Dendritic cell treated with granulocyte-macrophage colony-stimulating factor and Interleukin-4, amounts not matched to agents 40 ng/mL and 50 ng/mL, for 4 days (primary cell): ENCODE data around the gene PROP1.
"Not testable (repeated sequence)": the region's sequence is repeated elsewhere in the genome, so short reads cannot be mapped to it uniquely, and the experiment has no call there.

Source experiments
- H3K27ac Mint-ChIP-seq: one replicate; pipeline ENCODE4 v1.8.0; 2022; ENCODE audit warnings: mild to moderate bottlenecking, mixed read lengths
- H3K27me3 Mint-ChIP-seq: one replicate; pipeline ENCODE4 v1.8.0; 2022; ENCODE audit warnings: mild to moderate bottlenecking, mixed read lengths
- H3K36me3 Mint-ChIP-seq: one replicate; pipeline ENCODE4 v1.8.0; 2022; ENCODE audit warnings: low read depth, mixed read lengths
- H3K4me1 Mint-ChIP-seq: one replicate; pipeline ENCODE4 v1.8.0; 2022; ENCODE audit warnings: low read depth, mixed read lengths
- H3K4me3 Mint-ChIP-seq: one replicate; pipeline ENCODE4 v1.8.0; 2022; ENCODE audit warnings: mild to moderate bottlenecking, moderate library complexity, mixed read lengths
- H3K9me3 Mint-ChIP-seq: one replicate; pipeline ENCODE4 v1.8.0; 2022; ENCODE audit warnings: mixed read lengths
- intact Hi-C: fragments of 100-400 bp; cut with micrococcal nuclease; formaldehyde crosslinking; loops from one replicate; pipeline ENCODE4 v1.15.0; 2022

The PROP1 gene

GRCh38 chr5:177988989-177989625, 6.9 kb downstream of the PROP1 start:
- H3K27ac Mint-ChIP-seq: no peak overlapping the region
- no peaks in the 10 kb centered on the region for H3K4me1 Mint-ChIP-seq
- intact Hi-C loops: no loop called here
- H3K9me3 Mint-ChIP-seq: no peaks in the 10 kb centered on the region
- H3K27me3 Mint-ChIP-seq: peaks cover 42% of the 10 kb centered on the region
- no peak overlapping the region for H3K4me3 Mint-ChIP-seq
- H3K36me3 Mint-ChIP-seq: no peaks in the 10 kb centered on the region

GRCh38 chr5:177987326-177987725, 8.7 kb downstream of the PROP1 start:
- H3K4me3 Mint-ChIP-seq: no peak overlapping the region
- no peaks in the 10 kb centered on the region for H3K9me3 Mint-ChIP-seq
- H3K27me3 Mint-ChIP-seq: peaks cover 60% of the 10 kb centered on the region
- intact Hi-C loops: no loop called here
- no peak overlapping the region for H3K27ac Mint-ChIP-seq
- H3K36me3 Mint-ChIP-seq: no peaks in the 10 kb centered on the region
- H3K4me1 Mint-ChIP-seq: no peaks in the 10 kb centered on the region

DNA sequence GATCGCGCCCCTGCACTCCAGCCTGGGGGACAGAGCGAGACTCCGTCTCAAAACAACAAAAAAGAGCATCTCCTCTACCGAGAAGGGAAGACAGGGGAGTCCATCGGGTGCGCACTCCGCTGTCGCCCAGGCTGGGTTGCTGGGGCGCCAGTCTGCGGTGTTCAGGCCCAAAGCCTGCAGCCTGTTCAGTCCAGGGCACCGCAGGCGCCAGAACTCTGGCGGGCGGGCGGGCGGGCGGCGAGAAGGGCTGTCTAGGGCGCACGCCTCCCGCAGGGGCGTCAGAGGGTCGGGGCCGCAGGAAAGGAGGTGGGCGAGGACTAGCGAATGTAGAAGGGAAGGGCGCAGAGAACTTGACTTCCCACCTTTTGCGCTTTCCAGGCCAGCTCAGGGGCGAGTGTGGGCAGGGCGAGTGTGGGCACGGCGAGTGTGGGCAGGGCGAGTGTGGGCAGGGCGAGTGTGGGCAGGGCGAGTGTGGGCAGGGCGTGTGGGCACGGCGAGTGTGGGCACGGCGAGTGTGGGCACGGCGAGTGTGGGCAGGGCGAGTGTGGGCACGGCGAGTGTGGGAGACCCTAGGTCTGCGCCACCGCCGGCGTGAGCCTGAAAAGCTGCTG, 10.5 kb downstream of the PROP1 start:
- intact Hi-C loops: no loop called here
- H3K36me3 Mint-ChIP-seq: no peaks in the 10 kb centered on the region
- H3K9me3 Mint-ChIP-seq: no peaks in the 10 kb centered on the region
- no peak overlapping the region for H3K4me3 Mint-ChIP-seq
- no peak overlapping the region for H3K27ac Mint-ChIP-seq
- H3K27me3 Mint-ChIP-seq: peaks cover 74% of the 10 kb centered on the region
- H3K4me1 Mint-ChIP-seq: no peaks in the 10 kb centered on the region

- Mint-ChIP-seq H3K36me3 (no peaks in the 10 kb centered on the region), H3K4me1 (no peaks in the 10 kb centered on the region), H3K27me3 (peaks cover 74% of the 10 kb centered on the region), H3K9me3 (no peaks in the 10 kb centered on the region), H3K27ac (no peak overlapping the region), H3K4me3 (no peak overlapping the region)
- intact Hi-C loops: no loop called here
Measured at GRCh38 chr5:177984584-177985206, 11.3 kb downstream of the PROP1 start.

DNA sequence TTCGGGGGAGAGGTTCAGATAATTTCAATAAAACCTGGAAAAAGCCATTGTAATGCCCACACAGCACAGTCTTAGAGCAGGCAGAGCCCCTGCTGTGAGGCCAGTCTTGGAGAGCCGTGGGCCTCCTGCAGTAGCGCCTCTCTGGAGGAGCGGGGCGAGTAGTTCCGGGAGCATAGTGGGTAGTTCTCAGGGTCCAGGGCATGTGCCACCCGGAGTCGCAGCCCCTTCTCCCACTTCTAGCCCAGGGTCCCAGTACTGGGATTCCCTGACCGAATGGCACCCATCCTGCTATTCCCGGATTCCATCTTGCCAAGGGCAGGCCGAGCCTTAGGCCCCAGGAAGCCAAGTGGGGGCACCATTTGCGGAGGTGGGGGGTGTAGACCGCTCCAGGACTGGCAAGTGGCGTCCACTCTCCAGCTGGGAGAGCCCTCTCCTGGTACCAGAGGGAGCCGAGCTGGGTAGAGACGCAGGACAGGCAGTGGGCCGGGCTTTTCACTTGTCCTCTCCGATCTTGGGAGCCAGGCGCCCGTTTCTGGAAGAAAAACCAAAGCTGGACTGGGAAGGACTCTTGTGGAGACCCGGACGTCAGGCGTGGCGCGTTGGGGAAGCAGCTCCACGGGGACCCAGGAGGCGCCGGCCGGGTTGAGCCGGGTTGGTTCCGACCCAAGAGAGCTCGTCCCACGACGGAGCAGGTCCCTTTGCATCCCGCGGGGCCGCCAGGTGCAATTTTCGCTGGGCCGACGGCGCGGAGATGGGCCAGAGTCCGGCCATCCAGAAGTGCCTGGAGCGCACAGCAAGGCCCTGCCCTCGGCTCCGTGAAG, 12.1 kb downstream of the PROP1 start:
- intact Hi-C loops: no loop called here

GRCh38 chr5:177982956-177983355, 13.1 kb downstream of the PROP1 start:
- Mint-ChIP-seq H3K36me3 (no peaks in the 10 kb centered on the region), H3K9me3 (no peaks in the 10 kb centered on the region), H3K4me1 (no peaks in the 10 kb centered on the region), H3K4me3 (no peak overlapping the region), H3K27ac (no peak overlapping the region), H3K27me3 (peaks cover 71% of the 10 kb centered on the region)
- intact Hi-C loops: no loop called here

More for the DNA sequence above, 12.1 kb downstream of the PROP1 start:
- Mint-ChIP-seq H3K27me3 (peaks cover 71% of the 10 kb centered on the region), H3K36me3 (no peaks in the 10 kb centered on the region), H3K4me1 (no peaks in the 10 kb centered on the region), H3K4me3 (no peak overlapping the region), H3K9me3 (no peaks in the 10 kb centered on the region), H3K27ac (no peak overlapping the region)

GRCh38 chr5:177982072-177982727, 13.8 kb downstream of the PROP1 start:
- H3K4me3 Mint-ChIP-seq: no peak overlapping the region
- peaks cover 64% of the 10 kb centered on the region for H3K27me3 Mint-ChIP-seq
- no peaks in the 10 kb centered on the region for H3K36me3 Mint-ChIP-seq
- no peaks in the 10 kb centered on the region for H3K9me3 Mint-ChIP-seq
- intact Hi-C loops: no loop called here
- H3K27ac Mint-ChIP-seq: no peak overlapping the region
- no peaks in the 10 kb centered on the region for H3K4me1 Mint-ChIP-seq

- Mint-ChIP-seq H3K9me3 (no peaks in the 10 kb centered on the region), H3K4me3 (no peak overlapping the region), H3K36me3 (no peaks in the 10 kb centered on the region), H3K4me1 (no peaks in the 10 kb centered on the region), H3K27me3 (peaks cover 59% of the 10 kb centered on the region), H3K27ac (no peak overlapping the region)
- intact Hi-C loops: no loop called here
Measured at GRCh38 chr5:177981296-177982071, 14.6 kb downstream of the PROP1 start.

DNA sequence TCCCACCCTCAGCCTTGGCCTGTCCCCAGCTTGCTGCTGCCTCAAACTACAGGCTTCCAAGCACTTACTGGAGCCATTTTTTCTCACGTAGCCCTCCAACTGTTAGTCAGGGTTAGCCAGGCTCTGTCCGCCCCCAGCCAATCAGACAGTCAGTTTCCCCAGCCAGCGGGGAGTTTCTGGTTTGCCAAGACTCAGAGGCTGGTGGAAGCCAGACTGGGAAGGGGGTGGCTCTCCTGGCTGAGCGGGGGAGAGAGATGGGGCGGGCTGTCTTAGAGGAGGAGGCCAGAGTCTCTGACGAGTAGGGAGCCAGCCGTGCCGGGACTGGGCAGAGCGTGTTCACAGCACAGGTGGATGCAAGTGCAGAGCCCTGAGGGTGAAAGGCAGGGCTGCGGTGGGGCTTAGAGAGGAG, 15.3 kb downstream of the PROP1 start:
- Mint-ChIP-seq H3K27me3 (peaks cover 52% of the 10 kb centered on the region), H3K4me3 (no peak overlapping the region), H3K4me1 (no peaks in the 10 kb centered on the region), H3K36me3 (no peaks in the 10 kb centered on the region), H3K9me3 (no peaks in the 10 kb centered on the region), H3K27ac (no peak overlapping the region)
- intact Hi-C loops: no loop called here

- H3K4me3 Mint-ChIP-seq, intact Hi-C loops, H3K9me3 Mint-ChIP-seq, H3K4me1 Mint-ChIP-seq, H3K27ac Mint-ChIP-seq, H3K36me3 Mint-ChIP-seq: not testable (repeated sequence)
- peaks cover 22% of the 10 kb centered on the region for H3K27me3 Mint-ChIP-seq
Measured at GRCh38 chr5:177977600-177977999, 18.4 kb downstream of the PROP1 start.

DNA sequence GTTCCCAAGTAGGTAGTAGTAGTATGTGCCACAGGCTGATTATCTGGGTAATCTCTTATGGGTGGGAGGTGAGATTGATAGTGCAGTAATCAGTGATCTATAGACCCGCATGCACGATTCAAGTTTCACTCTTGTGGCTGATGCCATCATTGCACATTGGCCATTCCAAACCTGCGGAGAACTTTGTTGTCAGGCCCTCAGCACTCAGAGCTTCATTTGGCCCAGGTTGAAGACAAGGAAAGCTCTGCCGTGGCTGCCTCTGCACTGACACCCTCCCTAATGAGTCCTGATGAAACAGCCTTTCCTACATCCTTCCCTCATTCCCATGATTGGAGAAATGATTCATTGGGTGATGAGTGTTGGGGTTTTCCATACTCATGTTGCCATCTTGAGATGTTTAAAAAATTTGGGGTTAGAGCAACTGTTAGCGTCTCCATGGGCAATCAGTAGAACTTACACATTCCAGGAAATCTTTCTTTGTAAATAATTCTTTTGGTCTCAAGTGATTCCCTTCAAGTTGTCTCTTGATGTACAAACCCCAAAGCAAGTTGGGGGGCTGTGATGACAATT, 22.9 kb downstream of the PROP1 start:
- H3K27me3 Mint-ChIP-seq: peaks cover 22% of the 10 kb centered on the region
- no peak overlapping the region for H3K4me3 Mint-ChIP-seq
- H3K9me3 Mint-ChIP-seq: no peaks in the 10 kb centered on the region
- intact Hi-C loops: no loop called here
- H3K27ac Mint-ChIP-seq: no peak overlapping the region
- no peaks in the 10 kb centered on the region for H3K4me1 Mint-ChIP-seq
- H3K36me3 Mint-ChIP-seq: no peaks in the 10 kb centered on the region

- no peaks in the 10 kb centered on the region for H3K36me3 Mint-ChIP-seq
- no peak overlapping the region for H3K27ac Mint-ChIP-seq
- no peaks in the 10 kb centered on the region for H3K4me1 Mint-ChIP-seq
- no peaks in the 10 kb centered on the region for H3K9me3 Mint-ChIP-seq
- peaks cover 24% of the 10 kb centered on the region for H3K27me3 Mint-ChIP-seq
- H3K4me3 Mint-ChIP-seq: no peak overlapping the region
- intact Hi-C loops: no loop called here
Measured at GRCh38 chr5:177972613-177973012, 23.4 kb downstream of the PROP1 start.

DNA sequence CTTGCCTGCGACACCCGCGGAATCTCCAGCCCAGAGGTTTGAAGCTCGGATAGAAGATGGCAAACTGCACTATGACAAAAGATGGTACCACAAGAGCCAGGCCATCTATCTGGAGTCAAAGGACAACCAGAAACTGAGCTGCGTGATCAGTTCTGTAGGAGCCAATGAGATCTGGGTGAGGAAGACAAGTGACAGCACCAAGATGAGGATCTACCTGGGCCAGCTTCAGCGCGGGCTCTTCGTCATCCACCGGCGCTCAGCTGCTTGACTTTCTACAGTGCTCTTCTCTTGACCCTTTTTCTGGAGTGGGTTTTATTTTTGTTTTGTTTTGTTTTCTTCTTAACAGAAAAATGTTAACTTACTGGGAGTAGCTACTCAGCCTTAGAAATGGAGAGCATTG, 24.0 kb downstream of the PROP1 start:
- H3K4me3 Mint-ChIP-seq, H3K9me3 Mint-ChIP-seq, H3K36me3 Mint-ChIP-seq, intact Hi-C loops, H3K4me1 Mint-ChIP-seq, H3K27ac Mint-ChIP-seq: not testable (repeated sequence)
- H3K27me3 Mint-ChIP-seq: peaks cover 25% of the 10 kb centered on the region
